Keratinocyte (primary cell): ENCODE results near the gene NRG2. TPM values are rescaled to one million over a fixed set of nuclear protein-coding genes. Genes with fewer than 3 reads are reported as not detected.

Source experiments
- DNase-seq: peaks from one replicate; pipeline ENCODE4 v3.0.0-alpha.2; 2011; ENCODE audit warnings: low read depth, missing footprints, low spot score
- FAIRE-seq: peaks from 2 replicates; lab custom pipeline; 2011; peaks lifted over from hg19 to GRCh38; lab: Jason Lieb, UNC
- H2AFZ ChIP-seq: 2 replicates; pipeline ENCODE4 v1.6.0; 2012; ENCODE audit warnings: low read length, control low read depth, inconsistent platforms; ENCODE audit not compliant: control insufficient read depth
- H3K27ac ChIP-seq: 2 replicates; pipeline ENCODE4 v1.5.1; 2011; ENCODE audit warnings: low read length; ENCODE audit not compliant: control insufficient read depth, insufficient read depth
- H3K27me3 ChIP-seq: 3 replicates; pipeline ENCODE4 v1.6.0; 2011; ENCODE audit warnings: low read length; ENCODE audit not compliant: control insufficient read depth, insufficient read depth; ENCODE audit errors: extremely low read depth
- H3K36me3 ChIP-seq, 2 experiments: 2 replicates in 1 of 2; 3 replicates in 1 of 2; pipeline ENCODE4 v1.5.1; 2011; ENCODE audit warnings: low read length in 2 of 2, mild to moderate bottlenecking in 1 of 2; ENCODE audit not compliant: control insufficient read depth in 2 of 2, insufficient read depth in 2 of 2; ENCODE audit errors: extremely low read depth in 1 of 2
- H3K4me1 ChIP-seq: 3 replicates; pipeline ENCODE4 v1.5.1; 2011; ENCODE audit warnings: low read length; ENCODE audit not compliant: control insufficient read depth, insufficient read depth; ENCODE audit errors: extremely low read depth
- H3K4me2 ChIP-seq: 3 replicates; pipeline ENCODE4 v1.6.0; 2011; ENCODE audit warnings: low read depth, low read length; ENCODE audit not compliant: control insufficient read depth, insufficient read depth; ENCODE audit errors: extremely low read depth
- H3K4me3 ChIP-seq, 3 experiments: fragments of 200-600 bp in 1 of 3; sonication (generic) in 1 of 3; 2 replicates in 2 of 3; 3 replicates in 1 of 3; pipeline ENCODE4 v1.5.1; 2011 to 2016; ENCODE audit warnings: low read length in 3 of 3, mild to moderate bottlenecking in 3 of 3, control low read depth in 2 of 3, inconsistent platforms in 1 of 3, low read depth in 1 of 3, mixed read lengths in 1 of 3, mixed run types in 1 of 3, moderate library complexity in 1 of 3; ENCODE audit not compliant: control insufficient read depth in 2 of 3, insufficient read depth in 2 of 3; ENCODE audit errors: extremely low read depth in 1 of 3
- H3K79me2 ChIP-seq: 2 replicates; pipeline ENCODE4 v1.6.0; 2012; ENCODE audit warnings: low read length; ENCODE audit not compliant: control insufficient read depth, insufficient read depth
- H3K9ac ChIP-seq: 3 replicates; pipeline ENCODE4 v1.6.0; 2011; ENCODE audit warnings: low read length; ENCODE audit not compliant: control insufficient read depth, insufficient read depth; ENCODE audit errors: extremely low read depth
- H3K9me1 ChIP-seq: 3 replicates; pipeline ENCODE4 v1.6.0; 2011; ENCODE audit warnings: low read length; ENCODE audit not compliant: control insufficient read depth, insufficient read depth; ENCODE audit errors: extremely low read depth
- H3K9me3 ChIP-seq: 2 replicates; pipeline ENCODE4 v1.5.1; 2012; ENCODE audit warnings: low read depth, low read length; ENCODE audit not compliant: control insufficient read depth
- H4K20me1 ChIP-seq: 3 replicates; pipeline ENCODE4 v1.6.0; 2011; ENCODE audit warnings: low read length; ENCODE audit not compliant: control insufficient read depth, insufficient read depth; ENCODE audit errors: extremely low read depth
- EZH2 ChIP-seq: IDR thresholded peaks from one replicate; pipeline ENCODE4 v1.6.1; 2012; ENCODE audit warnings: inconsistent platforms, mild to moderate bottlenecking, low read length, moderate library complexity
- dilution Hi-C: fragments of 300-500 bp; cut with MboI; formaldehyde crosslinking; loops from one replicate; pipeline ENCODE4 v1.7.0; 2020; ENCODE audit warnings: low sequenced_read_pairs; ENCODE audit not compliant: extremely low pct_ligation_motif_present
- polyA plus RNA-seq, 5 experiments: library from polyadenylated mRNA; depleted of rRNA in 3 of 5; stranded (reverse) in 3 of 5; stranded (forward) in 1 of 5; unstranded in 1 of 5; fragments of >200 nt; gene quantifications; 1 replicate in 1 of 5; 2 replicates in 3 of 5; 3 replicates in 1 of 5; pipeline versions ENCODE4 v1.2.1 to v1.2.3, GENCODE V29; 2011 to 2012; ENCODE audit warnings: missing spikeins in 2 of 5, low read depth in 1 of 5, low replicate concordance in 1 of 5
- TF ChIP-seq, protein P1 (sequence below), 3 experiments: IDR thresholded peaks in 1 of 3; conservative IDR thresholded peaks in 1 of 3; optimal IDR thresholded peaks in 1 of 3; 2 replicates in 2 of 3; 3 replicates in 1 of 3; pipeline versions ENCODE3 to v1.5.1; 2011; ENCODE audit warnings: low read length in 3 of 3, mild to moderate bottlenecking in 3 of 3, moderate library complexity in 2 of 3, control low read depth in 1 of 3, inconsistent platforms in 1 of 3; ENCODE audit not compliant: insufficient read depth in 2 of 3; ENCODE audit errors: extremely low read depth in 1 of 3

The NRG2 gene
- polyA plus RNA-seq, 1 donor (not counting 4 experiments of a cell fraction or from before 2014, with no cell fraction given), result 0.13 TPM

GRCh38 chr5:139861021-139861888 is 181.8 kb downstream of the NRG2 start:
- Histone ChIP-seq H3K27me3 (no peaks in the 10 kb centered on the region), H3K4me1 (peaks cover 17% of the 10 kb centered on the region), H4K20me1 (no peaks in the 10 kb centered on the region), H3K79me2 (no peaks in the 10 kb centered on the region), H3K36me3 (no peaks in the 10 kb centered on the region), H3K9ac (no peak overlapping the region), H2AFZ (peak overlapping the region; percentile 18), H3K9me1 (no peaks in the 10 kb centered on the region), H3K4me2 (no peak overlapping the region), H3K4me3 (no peak overlapping the region), H3K27ac (no peak overlapping the region), H3K9me3 (no peaks in the 10 kb centered on the region)
- dilution Hi-C loops, result no loop called here
- DNase-seq, result no peak
- FAIRE-seq, result peak; percentile 86
- TF ChIP-seq, protein P1, sequence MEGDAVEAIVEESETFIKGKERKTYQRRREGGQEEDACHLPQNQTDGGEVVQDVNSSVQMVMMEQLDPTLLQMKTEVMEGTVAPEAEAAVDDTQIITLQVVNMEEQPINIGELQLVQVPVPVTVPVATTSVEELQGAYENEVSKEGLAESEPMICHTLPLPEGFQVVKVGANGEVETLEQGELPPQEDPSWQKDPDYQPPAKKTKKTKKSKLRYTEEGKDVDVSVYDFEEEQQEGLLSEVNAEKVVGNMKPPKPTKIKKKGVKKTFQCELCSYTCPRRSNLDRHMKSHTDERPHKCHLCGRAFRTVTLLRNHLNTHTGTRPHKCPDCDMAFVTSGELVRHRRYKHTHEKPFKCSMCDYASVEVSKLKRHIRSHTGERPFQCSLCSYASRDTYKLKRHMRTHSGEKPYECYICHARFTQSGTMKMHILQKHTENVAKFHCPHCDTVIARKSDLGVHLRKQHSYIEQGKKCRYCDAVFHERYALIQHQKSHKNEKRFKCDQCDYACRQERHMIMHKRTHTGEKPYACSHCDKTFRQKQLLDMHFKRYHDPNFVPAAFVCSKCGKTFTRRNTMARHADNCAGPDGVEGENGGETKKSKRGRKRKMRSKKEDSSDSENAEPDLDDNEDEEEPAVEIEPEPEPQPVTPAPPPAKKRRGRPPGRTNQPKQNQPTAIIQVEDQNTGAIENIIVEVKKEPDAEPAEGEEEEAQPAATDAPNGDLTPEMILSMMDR (optimal IDR thresholded peaks at IDR 0.05 in 1 of 3, IDR thresholded peaks at IDR 0.05 in 1 of 3, conservative IDR thresholded peaks at IDR 0.05 in 1 of 3; ENCODE audit: extremely low read depth in 1 of 3, insufficient read depth in 2 of 3, low read length in 3 of 3), result no peak
- no peak for TF ChIP-seq EZH2

- dilution Hi-C loops, result no loop called here
- TF ChIP-seq EZH2, result no peak
- TF ChIP-seq, protein P1 (optimal IDR thresholded peaks at IDR 0.05 in 1 of 3, IDR thresholded peaks at IDR 0.05 in 1 of 3, conservative IDR thresholded peaks at IDR 0.05 in 1 of 3; ENCODE audit: extremely low read depth in 1 of 3, insufficient read depth in 2 of 3, low read length in 3 of 3), result no peak
- Histone ChIP-seq H3K9me1 (no peaks in the 10 kb centered on the region), H3K9ac (no peak overlapping the region), H3K36me3 (no peaks in the 10 kb centered on the region), H3K27me3 (no peaks in the 10 kb centered on the region), H3K4me2 (no peak overlapping the region), H3K79me2 (no peaks in the 10 kb centered on the region), H2AFZ (no peak overlapping the region), H3K4me1 (peaks cover 17% of the 10 kb centered on the region), H4K20me1 (no peaks in the 10 kb centered on the region), H3K9me3 (no peaks in the 10 kb centered on the region), H3K4me3 (no peak overlapping the region), H3K27ac (no peak overlapping the region)
- no peak for DNase-seq
- FAIRE-seq, result no peak
Measured at GRCh38 chr5:139859013-139859412, 184.1 kb downstream of the NRG2 start.
